ENCODE results near the gene AATK.

Gene AATK

GRCh38 chr17:81140695-81141094 lies 25.3 kb downstream of the AATK start:
- DNase-seq (ENCODE audit: low read depth, low spot score), result no peak
- ChIA-PET POLR2A (interaction anchor here (0.6 kb wide), 1 partner anchor 98 kb away, joined by 3 read pairs; the partner anchor contains the start of genes NDUFAF8 and TEPSIN), CTCF (interaction anchor here (0.9 to 4.4 kb wide), 10 partner anchors 8 to 344 kb away, joined by 3 to 38 read pairs (median 4); no protein-coding TSS in a partner anchor)
- H3K4me3 ChIP-seq (ENCODE audit: low read depth, low read length), result no peak overlapping the region
- no peak for TF ChIP-seq CTCF (IDR thresholded peaks at IDR 0.05; ENCODE audit: insufficient read depth, low read length, missing control alignments)

DNA sequence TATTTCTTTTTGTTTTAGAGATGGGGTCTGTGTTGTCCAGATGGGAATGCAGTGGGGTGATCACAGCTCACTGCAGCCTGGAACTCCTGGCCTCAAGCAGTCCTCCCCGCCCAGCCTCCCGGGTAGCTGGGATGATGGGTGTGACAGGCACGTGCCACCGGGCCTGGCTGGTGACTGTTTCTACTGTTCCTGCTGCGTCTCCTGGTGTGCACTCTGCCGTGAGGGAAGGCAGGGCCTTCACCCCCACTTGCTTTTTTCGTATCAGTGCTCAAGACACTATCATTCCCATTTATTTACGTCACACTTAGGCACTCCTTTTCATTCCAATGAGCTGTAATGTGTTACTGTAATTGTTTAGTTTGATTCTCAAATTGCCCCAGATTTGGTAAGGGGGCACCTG lies 26.0 kb downstream of the AATK start:
- POLR2A ChIA-PET, result no interaction called here

DNA sequence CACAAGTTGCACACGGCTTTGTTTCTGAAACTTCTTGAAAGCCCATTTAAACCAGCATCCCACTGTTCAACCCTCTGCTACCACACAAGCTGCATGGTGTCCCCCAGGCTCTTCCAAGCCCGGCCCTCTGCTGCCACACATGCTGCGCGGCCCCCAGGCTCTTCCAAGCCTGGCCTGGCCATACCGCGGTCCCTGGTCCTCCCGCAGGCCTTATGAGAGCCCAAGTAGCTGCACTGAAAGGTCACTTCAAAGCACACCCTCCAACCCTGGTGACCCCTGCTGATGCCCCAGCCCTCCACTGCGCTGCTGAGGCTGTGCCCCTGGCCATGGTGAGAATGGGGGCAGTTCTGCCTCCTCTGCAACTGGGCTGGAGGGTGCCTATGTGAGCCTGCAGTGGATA lies 26.6 kb downstream of the AATK start:
- H3K4me3 ChIP-seq (ENCODE audit: low read depth, low read length), result no peak overlapping the region
- POLR2A ChIA-PET, result no interaction called here
- CTCF ChIA-PET, result interaction anchor here (1.2 to 1.5 kb wide), 2 partner anchors 14 to 61 kb away, joined by 5 read pairs; no protein-coding TSS in a partner anchor
- no peak for DNase-seq (ENCODE audit: low read depth, low spot score)
- TF ChIP-seq CTCF (IDR thresholded peaks at IDR 0.05; ENCODE audit: insufficient read depth, low read length, missing control alignments), result no peak

More for the DNA sequence above, 26.0 kb downstream of the AATK start:
- DNase-seq (ENCODE audit: low read depth, low spot score), result no peak
- CTCF ChIA-PET, result interaction anchor here (0.9 to 1.6 kb wide), 7 partner anchors 12 to 345 kb away, joined by 3 to 5 read pairs (median 3); no protein-coding TSS in a partner anchor
- no peak overlapping the region for H3K4me3 ChIP-seq (ENCODE audit: low read depth, low read length)
- TF ChIP-seq CTCF (IDR thresholded peaks at IDR 0.05; ENCODE audit: insufficient read depth, low read length, missing control alignments), result no peak

DNA sequence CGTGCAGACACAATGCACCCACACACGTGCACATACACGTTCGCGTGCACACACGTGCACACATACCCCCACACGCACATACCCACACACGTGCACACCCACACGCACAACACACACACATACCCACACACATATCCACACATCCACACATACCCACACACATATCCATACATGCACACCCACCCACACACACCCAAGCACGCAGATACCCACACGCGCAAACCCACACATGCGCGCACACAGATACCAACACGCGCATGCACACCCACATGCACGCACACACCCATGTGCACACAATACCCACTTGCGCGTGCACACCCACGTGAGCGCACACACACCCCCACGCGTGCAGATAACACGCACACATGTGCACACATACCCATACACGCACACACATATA lies 27.5 kb downstream of the AATK start:
- ChIA-PET POLR2A (no interaction called here), CTCF (no interaction called here)
- TF ChIP-seq CTCF (IDR thresholded peaks at IDR 0.05; ENCODE audit: insufficient read depth, low read length, missing control alignments), result no peak
- no peak for DNase-seq (ENCODE audit: low read depth, low spot score)
- H3K4me3 ChIP-seq (ENCODE audit: low read depth, low read length), result no peak overlapping the region

DNA sequence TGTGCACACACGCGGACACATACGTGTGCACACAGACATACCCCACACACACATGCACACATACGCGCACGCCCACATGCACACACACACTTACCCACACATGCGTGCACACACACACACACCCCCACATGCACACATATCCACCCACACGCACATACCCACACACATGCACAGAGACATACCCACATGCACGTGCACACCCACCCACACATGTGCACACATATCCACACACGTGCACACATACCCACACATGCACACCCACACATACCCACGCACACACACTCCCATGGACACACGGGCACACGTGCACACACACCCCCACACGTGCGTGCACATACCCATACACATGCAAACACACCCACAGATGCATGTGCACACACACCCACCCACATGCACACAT lies 27.9 kb downstream of the AATK start:
- CTCF ChIA-PET, result no interaction called here
- DNase-seq (ENCODE audit: low read depth, low spot score), result no peak
- POLR2A ChIA-PET, result no interaction called here
- no peak overlapping the region for H3K4me3 ChIP-seq (ENCODE audit: low read depth, low read length)
- no peak for TF ChIP-seq CTCF (IDR thresholded peaks at IDR 0.05; ENCODE audit: insufficient read depth, low read length, missing control alignments)

GRCh38 chr17:81137248-81137647 lies 28.8 kb downstream of the AATK start:
- ChIA-PET POLR2A (no interaction called here), CTCF (no interaction called here)
- H3K4me3 ChIP-seq (ENCODE audit: low read depth, low read length), result no peak overlapping the region
- TF ChIP-seq CTCF (IDR thresholded peaks at IDR 0.05; ENCODE audit: insufficient read depth, low read length, missing control alignments), result no peak
- DNase-seq (ENCODE audit: low read depth, low spot score), result no peak
